Activated naive CD8-positive, alpha-beta T cell treated with anti-CD3 and anti-CD28 coated beads, Interleukin-2, amount 10 ng/mL, durations not matched to agents 7 days and 5 days (primary cell): ENCODE measurements around the gene PCDHB5. TPM values are rescaled to one million over a fixed set of nuclear protein-coding genes. Genes with fewer than 3 reads are reported as not detected.
"Not testable (repeated sequence)": the region's sequence is repeated elsewhere in the genome, so short reads cannot be mapped to it uniquely, and the experiment has no call there.

ENCODE experiments used
- ATAC-seq: fragments of 150-1000 bp; cut with Tn5 transposase; one replicate; pipeline ENCODE4 v1.10.0; 2021; ENCODE audit warnings: low read depth, moderate library complexity
- POLR2A ChIA-PET: fragments of 350-600 bp; sonication (Branson Sonifier 250); formaldehyde crosslinking; loops from one replicate; lab custom pipeline; 2021; ENCODE audit warnings: antibody characterized with exemption; lab: Charles Lee
- DNase-seq: peaks from one replicate; pipeline ENCODE4 v3.0.0; 2021
- H3K27ac Mint-ChIP-seq: one replicate; pipeline ENCODE4 v1.8.0; 2022; ENCODE audit warnings: mild to moderate bottlenecking, mixed read lengths
- H3K27me3 Mint-ChIP-seq: one replicate; pipeline ENCODE4 v1.8.0; 2022; ENCODE audit warnings: mild to moderate bottlenecking, moderate library complexity, mixed read lengths
- H3K36me3 Mint-ChIP-seq: one replicate; pipeline ENCODE4 v1.8.0; 2021; ENCODE audit warnings: mild to moderate bottlenecking, mixed read lengths
- H3K4me1 Mint-ChIP-seq: one replicate; pipeline ENCODE4 v1.8.0; 2021; ENCODE audit warnings: mixed read lengths
- H3K4me3 Mint-ChIP-seq: one replicate; pipeline ENCODE4 v1.8.0; 2022; ENCODE audit warnings: mild to moderate bottlenecking, moderate library complexity, mixed read lengths
- H3K9me3 Mint-ChIP-seq: one replicate; pipeline ENCODE4 v1.8.0; 2021; ENCODE audit warnings: mixed read lengths
- total RNA-seq, 2 experiments: library from RNA; stranded (reverse); gene quantifications; one replicate each; pipeline ENCODE4 v1.2.3, GENCODE V29; 2021

The PCDHB5 gene
- not detected for total RNA-seq

- DNase-seq = no peak
- POLR2A ChIA-PET = no interaction called here
- Mint-ChIP-seq H3K27ac (no peak within 1 kb of the TSS), H3K27me3 (peaks cover 6% of the 10 kb centered on the region), H3K36me3 (no peaks in the 10 kb centered on the region), H3K9me3 (peaks cover 18% of the 10 kb centered on the region), H3K4me1 (no peaks in the 10 kb centered on the region), H3K4me3 (peak within 1 kb of the TSS; percentile 12)
- ATAC-seq = no peak
Observed at GRCh38 chr5:141135030-141135717, at the start of gene PCDHB5. TSS of gene PCDHB5 (plus strand) at chr5:141135206. CDS start at chr5:141135435, 229 bp downstream.

GRCh38 chr5:141094481-141095262 lies 40.3 kb upstream of the PCDHB5 start, which contains the start of gene PCDHB2:
TSS of gene PCDHB2 (plus strand) at chr5:141094615. CDS start at chr5:141094791, 176 bp downstream.
- no peaks in the 10 kb centered on the region for H3K36me3 Mint-ChIP-seq
- H3K4me3 Mint-ChIP-seq = no peak within 1 kb of the TSS
- ATAC-seq (no peak), DNase-seq (no peak)
- H3K9me3 Mint-ChIP-seq = peaks cover 13% of the 10 kb centered on the region
- no peak within 1 kb of the TSS for H3K27ac Mint-ChIP-seq
- H3K4me1 Mint-ChIP-seq = no peaks in the 10 kb centered on the region
- POLR2A ChIA-PET = no interaction called here
- H3K27me3 Mint-ChIP-seq = peaks cover 13% of the 10 kb centered on the region

GRCh38 chr5:141095263-141095641 lies 39.8 kb upstream of the PCDHB5 start:
- no peak overlapping the region for H3K4me3 Mint-ChIP-seq
- POLR2A ChIA-PET = no interaction called here
- peaks cover 15% of the 10 kb centered on the region for H3K9me3 Mint-ChIP-seq
- no peaks in the 10 kb centered on the region for H3K4me1 Mint-ChIP-seq
- peaks cover 13% of the 10 kb centered on the region for H3K27me3 Mint-ChIP-seq
- no peaks in the 10 kb centered on the region for H3K36me3 Mint-ChIP-seq
- DNase-seq (no peak), ATAC-seq (no peak)
- no peak overlapping the region for H3K27ac Mint-ChIP-seq

GRCh38 chr5:141096181-141096580 lies 38.8 kb upstream of the PCDHB5 start:
- Mint-ChIP-seq H3K9me3 (peaks cover 19% of the 10 kb centered on the region), H3K27me3 (peaks cover 15% of the 10 kb centered on the region)
- ATAC-seq, H3K4me1 Mint-ChIP-seq, H3K27ac Mint-ChIP-seq, DNase-seq, H3K4me3 Mint-ChIP-seq, POLR2A ChIA-PET, H3K36me3 Mint-ChIP-seq: not testable (repeated sequence)

GRCh38 chr5:141096586-141096985 lies 38.4 kb upstream of the PCDHB5 start:
- DNase-seq, H3K4me3 Mint-ChIP-seq, H3K27ac Mint-ChIP-seq, H3K4me1 Mint-ChIP-seq, POLR2A ChIA-PET, ATAC-seq, H3K36me3 Mint-ChIP-seq: not testable (repeated sequence)
- peaks cover 19% of the 10 kb centered on the region for H3K9me3 Mint-ChIP-seq
- H3K27me3 Mint-ChIP-seq = peaks cover 15% of the 10 kb centered on the region

GRCh38 chr5:141100243-141100805 lies 34.7 kb upstream of the PCDHB5 start, which contains the start of gene PCDHB3:
TSS of gene PCDHB3 (plus strand) at chr5:141100473. CDS start at chr5:141100650, 177 bp downstream.
- Mint-ChIP-seq H3K4me3 (no peak within 1 kb of the TSS), H3K27me3 (peaks cover 8% of the 10 kb centered on the region), H3K4me1 (no peaks in the 10 kb centered on the region), H3K36me3 (no peaks in the 10 kb centered on the region), H3K9me3 (peaks cover 17% of the 10 kb centered on the region), H3K27ac (no peak within 1 kb of the TSS)
- DNase-seq = no peak
- POLR2A ChIA-PET = no interaction called here
- no peak for ATAC-seq

GRCh38 chr5:141101059-141101458 lies 33.9 kb upstream of the PCDHB5 start:
- Mint-ChIP-seq H3K4me3 (no peak overlapping the region), H3K9me3 (peaks cover 14% of the 10 kb centered on the region), H3K27ac (no peak overlapping the region), H3K36me3 (no peaks in the 10 kb centered on the region), H3K4me1 (no peaks in the 10 kb centered on the region), H3K27me3 (peaks cover 6% of the 10 kb centered on the region)
- POLR2A ChIA-PET = no interaction called here
- DNase-seq (no peak), ATAC-seq (no peak)

GRCh38 chr5:141102070-141102469 lies 32.9 kb upstream of the PCDHB5 start:
- H3K36me3 Mint-ChIP-seq, H3K27ac Mint-ChIP-seq, DNase-seq, H3K4me1 Mint-ChIP-seq, H3K27me3 Mint-ChIP-seq, POLR2A ChIA-PET, H3K4me3 Mint-ChIP-seq, ATAC-seq: not testable (repeated sequence)
- peaks cover 14% of the 10 kb centered on the region for H3K9me3 Mint-ChIP-seq

GRCh38 chr5:141102471-141102870 lies 32.5 kb upstream of the PCDHB5 start:
- H3K27me3 Mint-ChIP-seq, H3K4me1 Mint-ChIP-seq, H3K36me3 Mint-ChIP-seq, DNase-seq, ATAC-seq, H3K27ac Mint-ChIP-seq, H3K4me3 Mint-ChIP-seq, POLR2A ChIA-PET: not testable (repeated sequence)
- H3K9me3 Mint-ChIP-seq = peaks cover 15% of the 10 kb centered on the region

GRCh38 chr5:141105350-141105749 lies 29.7 kb upstream of the PCDHB5 start:
- DNase-seq (no peak), ATAC-seq (no peak)
- H3K36me3 Mint-ChIP-seq = no peaks in the 10 kb centered on the region
- no peak overlapping the region for H3K27ac Mint-ChIP-seq
- POLR2A ChIA-PET = no interaction called here
- H3K4me3 Mint-ChIP-seq = no peak overlapping the region
- peaks cover 4% of the 10 kb centered on the region for H3K27me3 Mint-ChIP-seq
- H3K4me1 Mint-ChIP-seq = no peaks in the 10 kb centered on the region
- peaks cover 10% of the 10 kb centered on the region for H3K9me3 Mint-ChIP-seq

GRCh38 chr5:141119250-141119649 lies 15.8 kb upstream of the PCDHB5 start:
- DNase-seq (no peak), ATAC-seq (no peak)
- H3K4me1 Mint-ChIP-seq = no peaks in the 10 kb centered on the region
- POLR2A ChIA-PET = no interaction called here
- peaks cover 3% of the 10 kb centered on the region for H3K36me3 Mint-ChIP-seq
- H3K27me3 Mint-ChIP-seq = peaks cover 2% of the 10 kb centered on the region
- H3K27ac Mint-ChIP-seq = no peak overlapping the region
- H3K9me3 Mint-ChIP-seq = peaks cover 17% of the 10 kb centered on the region
- H3K4me3 Mint-ChIP-seq = no peak overlapping the region

- Mint-ChIP-seq H3K4me3 (no peak within 1 kb of the TSS), H3K27me3 (peaks cover 2% of the 10 kb centered on the region), H3K27ac (no peak within 1 kb of the TSS), H3K9me3 (peaks cover 13% of the 10 kb centered on the region), H3K36me3 (peaks cover 3% of the 10 kb centered on the region), H3K4me1 (no peaks in the 10 kb centered on the region)
- POLR2A ChIA-PET = no interaction called here
- no peak for DNase-seq
- ATAC-seq = no peak
Observed at GRCh38 chr5:141121563-141121962, 13.4 kb upstream of the PCDHB5 start, which contains the start of gene PCDHB4. TSS of gene PCDHB4 (plus strand) at chr5:141121818. CDS start at chr5:141121999, 181 bp downstream.

- POLR2A ChIA-PET = no interaction called here
- H3K4me3 Mint-ChIP-seq = no peak overlapping the region
- H3K27me3 Mint-ChIP-seq = peaks cover 2% of the 10 kb centered on the region
- H3K36me3 Mint-ChIP-seq = peaks cover 3% of the 10 kb centered on the region
- H3K27ac Mint-ChIP-seq = no peak overlapping the region
- peaks cover 10% of the 10 kb centered on the region for H3K9me3 Mint-ChIP-seq
- no peak for DNase-seq
- ATAC-seq = no peak
- no peaks in the 10 kb centered on the region for H3K4me1 Mint-ChIP-seq
Observed at GRCh38 chr5:141121985-141122384, 13.0 kb upstream of the PCDHB5 start.
